AG09319 (cell line): Measurements from ENCODE around the gene BMAL1.

Experiments used
- DNase-seq: peaks from one replicate; pipeline ENCODE4 v3.0.0-alpha.2; 2010; ENCODE audit warnings: low read depth; ENCODE audit errors: extremely low read depth
- TF ChIP-seq, protein P1 (sequence below): IDR thresholded peaks from 2 replicates; pipeline ENCODE4 v1.5.1; 2011; ENCODE audit warnings: low read depth, mild to moderate bottlenecking, inconsistent platforms, low read length, moderate library complexity

Gene BMAL1

DNA sequence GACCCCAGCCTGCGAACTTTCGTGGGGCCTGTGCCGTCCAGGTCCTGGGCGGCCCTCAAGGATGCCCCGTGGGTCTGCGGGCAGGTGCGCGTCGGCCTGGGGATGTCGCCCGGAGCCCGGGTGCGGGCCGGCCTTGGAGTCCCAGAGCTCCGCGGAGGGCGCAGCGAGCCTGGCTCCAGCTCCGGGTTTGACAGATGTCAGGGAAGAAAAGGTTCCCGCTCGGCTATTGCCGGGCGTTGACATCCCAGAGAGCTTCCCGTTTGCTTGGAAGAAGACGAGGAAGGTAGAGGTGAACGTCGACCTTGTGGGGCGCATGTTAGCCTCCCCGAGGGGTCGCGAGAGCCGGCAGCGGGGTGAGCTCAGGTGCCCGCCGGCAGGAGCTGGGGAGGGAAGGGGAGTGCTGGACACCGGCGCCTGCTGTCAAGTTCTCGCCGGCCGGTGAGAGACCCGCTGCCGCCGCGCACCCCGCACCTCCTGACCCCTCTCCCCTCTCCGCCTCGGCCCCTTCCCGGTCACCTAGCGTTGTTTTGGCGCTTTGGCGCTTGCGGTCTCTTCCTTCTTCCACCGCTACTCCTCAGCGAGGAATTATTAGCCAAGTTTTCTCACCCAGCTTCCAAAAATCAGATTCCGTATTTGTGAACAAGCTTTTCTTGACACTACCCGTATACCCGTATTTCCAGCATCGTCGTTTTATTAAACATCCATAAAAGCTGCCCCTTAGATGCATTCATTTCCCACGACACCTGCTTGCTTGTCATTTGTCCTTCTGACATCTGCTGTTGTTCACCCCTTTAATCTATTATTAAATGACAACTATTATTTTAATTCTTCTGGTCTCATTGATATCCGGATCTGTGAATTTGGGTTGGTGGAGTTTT lies 1.3 kb downstream of the BMAL1 start:
- TF ChIP-seq, protein P1, sequence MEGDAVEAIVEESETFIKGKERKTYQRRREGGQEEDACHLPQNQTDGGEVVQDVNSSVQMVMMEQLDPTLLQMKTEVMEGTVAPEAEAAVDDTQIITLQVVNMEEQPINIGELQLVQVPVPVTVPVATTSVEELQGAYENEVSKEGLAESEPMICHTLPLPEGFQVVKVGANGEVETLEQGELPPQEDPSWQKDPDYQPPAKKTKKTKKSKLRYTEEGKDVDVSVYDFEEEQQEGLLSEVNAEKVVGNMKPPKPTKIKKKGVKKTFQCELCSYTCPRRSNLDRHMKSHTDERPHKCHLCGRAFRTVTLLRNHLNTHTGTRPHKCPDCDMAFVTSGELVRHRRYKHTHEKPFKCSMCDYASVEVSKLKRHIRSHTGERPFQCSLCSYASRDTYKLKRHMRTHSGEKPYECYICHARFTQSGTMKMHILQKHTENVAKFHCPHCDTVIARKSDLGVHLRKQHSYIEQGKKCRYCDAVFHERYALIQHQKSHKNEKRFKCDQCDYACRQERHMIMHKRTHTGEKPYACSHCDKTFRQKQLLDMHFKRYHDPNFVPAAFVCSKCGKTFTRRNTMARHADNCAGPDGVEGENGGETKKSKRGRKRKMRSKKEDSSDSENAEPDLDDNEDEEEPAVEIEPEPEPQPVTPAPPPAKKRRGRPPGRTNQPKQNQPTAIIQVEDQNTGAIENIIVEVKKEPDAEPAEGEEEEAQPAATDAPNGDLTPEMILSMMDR = no peak
- DNase-seq = no peak

DNA sequence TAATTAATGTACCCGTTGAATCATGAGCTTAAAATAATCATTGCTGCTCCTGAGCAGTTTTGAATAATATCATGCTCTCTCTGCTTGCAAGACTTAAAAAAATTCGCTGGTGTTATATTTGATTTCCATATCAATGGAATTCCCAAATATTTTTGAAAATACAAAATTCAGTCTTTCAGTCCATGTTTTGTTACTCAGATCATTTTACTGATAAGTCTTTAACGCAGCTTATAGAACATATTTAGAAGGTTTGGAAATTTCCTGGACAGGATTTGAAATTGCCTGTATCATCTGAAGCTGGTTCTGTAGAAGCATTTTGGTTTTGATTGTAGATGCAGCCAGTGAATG lies 1.9 kb downstream of the BMAL1 start:
- DNase-seq = no peak
- TF ChIP-seq, protein P1 = no peak

DNA sequence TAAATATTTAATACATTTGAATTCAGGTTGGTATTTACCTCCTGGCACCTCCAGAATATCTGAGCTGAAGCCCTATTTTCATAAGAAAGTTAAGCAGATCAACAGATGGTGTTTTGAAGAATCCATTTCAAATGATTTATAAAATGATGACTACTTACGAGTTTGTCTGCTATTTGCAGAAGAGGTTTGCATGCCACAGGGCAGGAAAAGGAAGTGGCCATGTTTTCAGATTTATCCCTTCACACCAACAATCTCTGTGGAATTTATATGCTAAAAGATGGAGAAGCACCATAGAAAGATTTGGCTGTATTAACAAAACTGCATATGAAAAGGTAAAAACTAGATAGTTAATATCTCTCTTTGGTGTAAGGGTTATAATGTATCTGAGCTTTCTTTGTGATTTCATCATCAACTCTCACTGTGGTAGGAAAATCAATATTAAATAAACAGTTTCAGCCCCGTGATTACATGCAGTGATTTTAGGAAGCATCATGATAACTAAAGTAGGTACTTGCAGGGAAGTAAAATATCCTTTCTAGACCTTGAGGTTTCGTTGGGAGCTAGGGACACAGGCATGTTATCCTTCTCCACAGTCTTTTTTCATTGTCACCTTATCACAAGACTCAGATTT lies 2.6 kb downstream of the BMAL1 start:
- no peak for DNase-seq

DNA sequence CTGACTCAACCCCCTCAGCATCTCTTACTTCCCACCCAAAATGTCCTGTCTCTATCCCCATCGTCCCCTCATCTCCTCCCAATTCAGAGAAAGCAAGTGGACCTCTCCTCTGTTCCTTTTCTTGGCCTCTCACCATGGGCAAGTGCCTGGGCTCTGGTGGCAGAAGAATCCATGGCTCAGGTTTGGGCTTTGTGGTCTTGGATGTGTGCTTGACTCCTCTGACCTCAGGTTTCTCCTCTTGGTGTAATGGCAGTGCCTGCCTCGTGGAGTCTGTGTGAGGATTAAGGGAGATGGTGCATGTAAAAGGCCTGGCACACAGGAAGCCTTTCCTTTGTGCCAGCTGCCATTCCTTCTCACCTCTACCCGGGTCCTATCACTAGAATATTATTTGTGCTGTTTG lies 3.2 kb downstream of the BMAL1 start:
- TF ChIP-seq, protein P1 = no peak
- no peak for DNase-seq

More for the DNA sequence above, 2.6 kb downstream of the BMAL1 start:
- TF ChIP-seq, protein P1 = no peak

DNA sequence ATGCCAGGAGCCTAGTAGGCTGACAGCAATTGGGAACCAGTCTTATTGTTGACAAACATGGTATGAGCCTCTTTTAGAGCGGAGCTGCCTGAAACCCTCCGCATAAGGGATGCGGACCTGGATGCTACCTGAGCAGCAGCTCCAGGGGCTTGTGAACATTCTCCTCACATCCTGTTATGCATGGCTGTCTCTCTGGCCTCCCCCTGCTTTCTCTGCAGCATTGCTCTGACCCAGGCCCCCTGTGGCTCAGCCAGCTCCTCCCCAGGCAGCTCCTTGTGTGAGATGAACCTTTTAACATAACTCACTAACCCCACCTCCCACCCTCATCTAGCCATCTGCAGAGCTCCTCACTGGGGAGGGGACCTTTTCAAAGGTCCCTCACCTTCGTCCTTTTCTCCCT lies 6.0 kb downstream of the BMAL1 start:
- no peak for DNase-seq
- TF ChIP-seq, protein P1 = no peak

DNA sequence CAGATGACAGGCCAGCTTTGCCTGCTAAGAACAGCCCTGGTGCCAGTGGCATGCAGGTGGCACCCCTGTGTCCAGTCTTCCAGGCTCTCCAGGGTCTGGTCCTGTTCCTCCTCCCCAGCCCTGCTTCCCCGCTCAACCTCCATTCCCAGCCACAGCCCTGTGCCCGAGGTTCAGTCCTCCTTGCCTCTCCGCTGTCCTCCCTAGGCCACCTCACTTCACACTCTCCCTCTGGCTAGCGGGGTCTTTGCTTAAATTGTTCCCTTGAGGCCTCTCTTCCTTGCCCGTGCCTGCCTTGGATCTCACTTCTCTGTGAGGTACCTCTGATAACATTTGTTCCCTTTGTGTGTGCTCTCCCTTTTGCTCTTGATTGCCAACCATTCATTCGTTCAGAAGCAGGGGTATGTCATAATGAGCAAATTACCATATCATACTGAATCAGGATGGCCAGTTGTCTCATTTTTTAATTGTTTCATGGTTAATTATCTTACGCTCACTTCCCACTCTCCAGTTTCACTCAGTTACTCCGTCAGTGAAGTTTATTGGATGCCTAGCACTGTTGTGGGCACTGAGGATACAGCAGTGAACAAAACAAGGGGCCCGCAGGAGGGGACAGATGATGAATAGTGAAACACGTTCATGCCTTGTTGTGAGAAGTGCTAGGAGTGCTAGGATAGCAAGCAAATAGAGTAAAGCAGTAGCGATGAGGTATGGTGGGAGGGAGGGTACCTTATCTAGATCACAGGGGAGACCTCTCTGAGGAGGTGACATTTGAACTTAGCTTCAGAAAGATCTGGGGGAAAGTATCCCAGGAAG lies 7.4 kb downstream of the BMAL1 start:
- TF ChIP-seq, protein P1 = no peak
- DNase-seq = no peak
